GM23248 (cell line): ENCODE results near the gene PRSS16.

ENCODE experiments used
- EZH2 ChIP-seq: fragments of 200-600 bp; sonication (generic); IDR thresholded peaks from 2 replicates; pipeline ENCODE4 v1.6.1; 2018; ENCODE audit warnings: antibody characterized with exemption, mild to moderate bottlenecking; ENCODE audit not compliant: insufficient read depth, poor library complexity, severe bottlenecking
- EZH2phosphoT487 ChIP-seq: fragments of 200-600 bp; sonication (generic); IDR thresholded peaks from 2 replicates; pipeline ENCODE4 v1.6.1; 2018; ENCODE audit warnings: antibody characterized with exemption, moderate library complexity, mild to moderate bottlenecking, low read depth; ENCODE audit not compliant: insufficient read depth

DNA sequence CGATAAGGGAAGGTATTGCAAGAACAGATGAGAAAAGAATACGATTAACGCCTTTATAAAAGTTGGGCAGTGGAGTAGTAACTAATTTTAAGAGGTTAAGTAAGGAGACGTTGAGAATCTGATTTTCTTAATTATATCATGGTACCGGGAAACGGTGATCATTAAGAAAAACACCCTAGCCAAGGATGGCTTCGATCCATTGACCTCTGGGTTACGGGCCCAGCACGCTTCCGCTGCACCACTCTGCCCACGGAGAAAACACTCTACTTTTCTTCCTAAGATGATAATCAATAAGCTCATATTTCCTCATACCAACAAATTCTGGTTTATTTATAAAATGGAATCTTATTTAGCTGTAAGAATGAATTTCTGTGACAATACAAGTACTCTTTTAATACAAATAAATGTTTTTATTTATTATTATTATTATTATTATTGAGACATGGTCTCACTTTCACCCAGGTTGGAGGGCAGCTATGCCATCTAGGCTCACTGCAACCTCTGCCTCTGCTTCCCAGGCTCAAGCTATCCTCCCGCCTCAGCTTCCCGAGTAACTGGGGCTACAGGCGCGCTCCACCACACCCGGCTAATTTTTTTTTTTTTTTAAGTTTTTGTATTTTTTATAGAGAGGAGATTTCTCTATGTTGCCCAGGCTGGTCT lies 56.2 kb downstream of the PRSS16 start:
- TF ChIP-seq EZH2 = no peak
- TF ChIP-seq EZH2phosphoT487 = no peak
